Muscle layer of colon (tissue), 2 donors: ENCODE data around the gene HIPK4.
"Not testable (repeated sequence)": the region's sequence is repeated elsewhere in the genome, so short reads cannot be mapped to it uniquely, and the experiment has no call there.

ENCODE experiments used
- H3K27ac ChIP-seq: one replicate; pipeline ENCODE4 v1.7.0; 2013; ENCODE audit warnings: low read depth, mild to moderate bottlenecking, low read length, moderate library complexity
- H3K27me3 ChIP-seq, 2 donors: one replicate each; pipeline ENCODE4 v1.7.0; 2013; ENCODE audit warnings: low read length in 2 of 2, mild to moderate bottlenecking in 2 of 2; ENCODE audit not compliant: insufficient read depth in 2 of 2, control insufficient read depth in 1 of 2
- H3K36me3 ChIP-seq: one replicate; pipeline ENCODE4 v1.7.0; 2013; ENCODE audit warnings: mild to moderate bottlenecking, low read length; ENCODE audit not compliant: insufficient read depth
- H3K4me1 ChIP-seq: one replicate; pipeline ENCODE4 v1.7.0; 2013; ENCODE audit warnings: mild to moderate bottlenecking, low read length; ENCODE audit not compliant: insufficient read depth
- H3K4me3 ChIP-seq, 2 donors: one replicate each; pipeline ENCODE4 v1.7.0; 2013; ENCODE audit warnings: low read length in 2 of 2, low read depth in 1 of 2, mild to moderate bottlenecking in 1 of 2, moderate library complexity in 1 of 2
- H3K9ac ChIP-seq: one replicate; pipeline ENCODE4 v1.7.0; 2013; ENCODE audit warnings: low read length
- H3K9me3 ChIP-seq: one replicate; pipeline ENCODE4 v1.7.0; 2013; ENCODE audit warnings: mild to moderate bottlenecking, low read length
- donor health status: abdominal sarcoma.
- donor health status: Adenocarcinoma of cecum.

The HIPK4 gene

GRCh38 chr19:40337594-40337993 lies 52.4 kb downstream of the HIPK4 start:
- Histone ChIP-seq H3K27ac (no peak overlapping the region), H3K36me3 (peaks cover 23% of the 10 kb centered on the region), H3K9ac (no peak overlapping the region), H3K9me3 (no peaks in the 10 kb centered on the region), H3K27me3 (no peaks in the 10 kb centered on the region), H3K4me1 (peaks cover 11% of the 10 kb centered on the region), H3K4me3 (no peak overlapping the region)

GRCh38 chr19:40337107-40337506 lies 52.9 kb downstream of the HIPK4 start:
- H3K4me1 ChIP-seq, result peaks cover 7% of the 10 kb centered on the region
- H3K4me3 ChIP-seq, result no peak overlapping the region
- H3K9ac ChIP-seq, result no peak overlapping the region
- no peak overlapping the region for H3K27ac ChIP-seq
- H3K9me3 ChIP-seq, result no peaks in the 10 kb centered on the region
- no peaks in the 10 kb centered on the region for H3K27me3 ChIP-seq
- peaks cover 27% of the 10 kb centered on the region for H3K36me3 ChIP-seq

GRCh38 chr19:40336601-40336900 lies 53.4 kb downstream of the HIPK4 start:
- peaks cover 2% of the 10 kb centered on the region for H3K4me1 ChIP-seq
- no peaks in the 10 kb centered on the region for H3K9me3 ChIP-seq
- H3K9ac ChIP-seq, result no peak overlapping the region
- peaks cover 30% of the 10 kb centered on the region for H3K36me3 ChIP-seq
- no peak overlapping the region for H3K4me3 ChIP-seq
- no peaks in the 10 kb centered on the region for H3K27me3 ChIP-seq
- no peak overlapping the region for H3K27ac ChIP-seq

- Histone ChIP-seq H3K36me3 (peaks cover 36% of the 10 kb centered on the region), H3K4me1 (no peaks in the 10 kb centered on the region), H3K27ac (no peak overlapping the region), H3K4me3 (no peak overlapping the region), H3K9me3 (no peaks in the 10 kb centered on the region), H3K27me3 (no peaks in the 10 kb centered on the region), H3K9ac (no peak overlapping the region)
Observed at GRCh38 chr19:40335855-40336600, 54.0 kb downstream of the HIPK4 start.

- no peak overlapping the region for H3K4me3 ChIP-seq
- no peaks in the 10 kb centered on the region for H3K27me3 ChIP-seq
- peaks cover 42% of the 10 kb centered on the region for H3K36me3 ChIP-seq
- H3K9ac ChIP-seq, result no peak overlapping the region
- H3K27ac ChIP-seq, result no peak overlapping the region
- no peaks in the 10 kb centered on the region for H3K4me1 ChIP-seq
- H3K9me3 ChIP-seq, result no peaks in the 10 kb centered on the region
Observed at GRCh38 chr19:40335101-40335500, 54.9 kb downstream of the HIPK4 start.

- H3K4me1 ChIP-seq, H3K9me3 ChIP-seq, H3K27me3 ChIP-seq, H3K27ac ChIP-seq, H3K4me3 ChIP-seq, H3K9ac ChIP-seq: not testable (repeated sequence)
- peaks cover 50% of the 10 kb centered on the region for H3K36me3 ChIP-seq
Observed at GRCh38 chr19:40333083-40333482, 56.9 kb downstream of the HIPK4 start.

GRCh38 chr19:40332669-40333068 lies 57.3 kb downstream of the HIPK4 start:
- Histone ChIP-seq H3K4me3 (no peak overlapping the region), H3K9ac (no peak overlapping the region), H3K36me3 (peaks cover 54% of the 10 kb centered on the region), H3K27ac (no peak overlapping the region), H3K4me1 (no peaks in the 10 kb centered on the region), H3K9me3 (no peaks in the 10 kb centered on the region), H3K27me3 (no peaks in the 10 kb centered on the region)

- no peak overlapping the region for H3K27ac ChIP-seq
- no peak overlapping the region for H3K9ac ChIP-seq
- no peaks in the 10 kb centered on the region for H3K4me1 ChIP-seq
- H3K9me3 ChIP-seq, result no peaks in the 10 kb centered on the region
- H3K4me3 ChIP-seq, result no peak overlapping the region
- H3K27me3 ChIP-seq, result no peaks in the 10 kb centered on the region
- peaks cover 64% of the 10 kb centered on the region for H3K36me3 ChIP-seq
Observed at GRCh38 chr19:40331052-40331451, 58.9 kb downstream of the HIPK4 start.
